Stimulated activated CD8-positive, alpha-beta memory T cell treated with anti-CD3 and anti-CD28 coated beads, Interleukin-7, amount 100 ng/mL, for 1 hour (primary cell): ENCODE data around the gene SPINK2.

Experiments
- DNase-seq, 2 donors: peaks; one replicate each; pipeline ENCODE4 v3.0.0-alpha.2; 2020; ENCODE audit warnings: low read depth in 2 of 2

Gene SPINK2

GRCh38 chr4:56821381-56822243, at the start of gene SPINK2:
TSS of gene SPINK2 (minus strand) at chr4:56821701. CDS start at chr4:56821662, 39 bp downstream.
- DNase-seq = peak in 1 of 2 donors; percentile 40

DNA sequence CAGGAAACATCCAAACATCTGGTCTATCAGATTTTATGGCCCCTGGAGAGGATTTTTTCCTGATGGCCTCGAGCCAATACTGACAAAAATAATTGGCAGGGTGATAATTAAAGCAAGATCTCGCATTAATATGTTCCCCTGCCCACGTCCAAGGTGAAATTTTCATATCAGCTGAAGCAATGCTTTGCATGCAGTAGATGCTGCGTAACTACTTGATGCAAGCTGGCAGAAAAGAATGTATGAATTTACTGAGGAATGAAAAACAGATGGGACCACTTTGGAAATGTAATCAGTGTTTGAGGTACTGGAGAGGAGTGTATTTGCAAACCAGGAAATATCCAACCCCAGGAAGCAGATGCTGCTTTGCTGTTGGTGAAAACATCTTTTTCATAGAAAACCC, 49.4 kb upstream of the SPINK2 start:
- DNase-seq = no peak

DNA sequence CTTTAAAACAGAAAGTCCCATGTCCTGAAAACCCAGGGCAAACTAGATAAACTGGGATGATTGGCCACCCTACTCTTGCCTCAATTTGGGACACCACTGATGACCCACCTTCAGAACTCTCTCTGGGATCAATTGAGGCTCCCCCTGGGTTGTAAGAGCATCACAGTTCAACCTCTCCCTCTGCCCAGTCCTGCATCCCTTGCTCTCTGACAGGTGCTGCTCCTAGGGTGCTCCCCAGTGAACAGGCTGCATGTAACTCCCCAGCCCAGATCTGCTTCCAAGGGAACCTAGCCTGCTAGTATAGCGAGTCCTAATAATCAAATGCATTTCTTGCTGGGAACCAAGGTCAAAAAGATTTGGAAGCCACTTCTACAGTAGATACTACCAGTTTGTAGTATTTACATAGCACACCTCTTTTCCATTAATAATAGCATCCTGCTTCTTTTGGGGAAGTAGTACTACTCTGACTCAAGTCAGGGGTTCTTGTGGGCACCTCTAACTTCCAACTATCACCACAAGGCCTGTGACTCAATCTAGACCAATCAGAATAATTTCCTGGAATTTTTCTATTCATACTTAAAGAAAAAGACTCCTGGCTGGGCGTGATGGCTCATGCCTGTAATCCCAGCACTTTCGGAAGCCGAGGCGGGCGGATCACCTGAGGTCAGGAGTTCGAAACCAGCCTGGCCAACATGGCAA, 42.1 kb upstream of the SPINK2 start:
- DNase-seq = no peak

- no peak for DNase-seq
Measured at GRCh38 chr4:56861360-56861759, 39.9 kb upstream of the SPINK2 start.

DNA sequence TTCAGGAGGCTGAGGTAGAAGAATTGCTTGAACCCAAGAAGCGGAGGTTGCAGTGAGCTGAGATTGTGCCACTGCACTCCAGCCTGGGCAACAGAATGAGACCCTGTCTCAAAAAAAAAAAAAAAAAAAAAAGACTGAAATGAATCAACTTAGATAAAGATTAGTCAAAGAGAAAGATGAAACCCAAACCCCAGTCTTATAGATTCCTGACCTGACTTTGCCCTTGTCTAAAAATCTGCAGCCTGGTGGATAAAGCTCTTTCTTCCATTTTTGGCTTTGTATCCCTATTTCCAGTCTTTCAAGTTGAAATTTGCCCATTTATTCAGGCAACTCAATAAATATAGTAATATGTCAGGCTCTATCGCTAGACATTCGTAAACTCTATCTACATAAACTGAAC, 39.3 kb upstream of the SPINK2 start:
- DNase-seq = no peak

- DNase-seq = no peak
Measured at GRCh38 chr4:56859841-56860240, 38.3 kb upstream of the SPINK2 start.

GRCh38 chr4:56857601-56858309, 36.3 kb upstream of the SPINK2 start:
- DNase-seq = no peak

DNA sequence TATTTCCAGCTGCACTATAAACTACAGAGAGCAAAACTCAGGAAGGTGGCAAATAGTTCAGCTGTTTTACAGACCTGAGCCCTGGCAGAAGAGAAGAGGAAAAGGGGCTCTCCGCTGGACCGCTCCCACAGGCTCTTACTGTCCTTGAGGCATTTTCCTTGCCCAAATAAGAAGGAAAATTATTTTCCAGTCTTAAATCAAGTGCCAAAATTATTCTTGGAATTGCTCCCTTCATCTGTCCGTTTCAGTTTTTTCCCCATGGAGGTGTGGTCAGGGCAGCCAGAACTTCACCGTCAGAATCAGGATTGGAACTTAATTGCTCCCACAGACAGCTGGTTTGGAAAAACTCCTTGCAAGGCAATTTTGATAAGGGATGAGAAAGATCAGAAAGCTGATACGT, 35.2 kb upstream of the SPINK2 start:
- DNase-seq = no peak

GRCh38 chr4:56850910-56851309, 29.4 kb upstream of the SPINK2 start:
- no peak for DNase-seq

- no peak for DNase-seq
Measured at GRCh38 chr4:56844802-56845580, 23.5 kb upstream of the SPINK2 start.

GRCh38 chr4:56843421-56843899, 22.0 kb upstream of the SPINK2 start:
- DNase-seq = no peak

DNA sequence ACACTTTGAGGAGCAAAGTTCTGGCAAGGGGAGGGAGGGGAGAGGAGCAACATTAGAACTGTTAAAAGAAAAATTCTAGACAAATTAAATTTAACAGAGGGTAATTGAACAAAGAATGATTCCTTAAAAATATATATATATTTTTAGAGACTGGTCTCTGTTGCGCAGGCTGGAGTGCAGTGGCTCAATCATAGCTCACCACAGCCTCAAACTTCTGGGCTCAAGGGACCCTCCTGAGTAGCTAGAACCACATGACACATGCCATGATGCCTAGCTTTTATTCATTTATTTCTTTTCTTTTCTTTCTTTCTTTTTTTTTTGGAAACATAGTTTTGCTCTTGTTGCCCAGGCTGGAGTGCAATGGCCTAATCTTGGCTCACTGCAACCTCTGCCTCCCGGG, 19.1 kb upstream of the SPINK2 start:
- DNase-seq = no peak

- DNase-seq = no peak
Measured at GRCh38 chr4:56828784-56829535, 7.5 kb upstream of the SPINK2 start.

- DNase-seq = no peak
Measured at GRCh38 chr4:56823933-56824600, 2.6 kb upstream of the SPINK2 start.

DNA sequence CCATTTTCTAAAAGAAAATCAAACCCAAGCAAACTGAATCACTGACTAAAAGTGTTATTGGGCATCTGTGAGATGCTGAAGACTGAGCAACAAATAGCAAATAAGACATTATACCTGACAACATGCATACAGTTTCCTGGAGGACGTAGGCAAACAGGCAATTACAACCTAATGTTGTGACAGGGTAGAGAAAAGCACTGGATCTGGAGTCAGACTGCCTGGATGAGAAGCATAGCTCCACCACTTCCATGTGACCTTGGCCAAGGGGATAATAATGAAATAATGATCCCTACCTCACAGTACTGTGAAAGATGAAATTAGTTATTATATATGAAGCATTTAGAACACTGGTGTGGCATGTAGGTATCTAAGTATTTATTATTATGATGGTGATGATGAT, 2.7 kb downstream of the SPINK2 start:
- DNase-seq = no peak

DNA sequence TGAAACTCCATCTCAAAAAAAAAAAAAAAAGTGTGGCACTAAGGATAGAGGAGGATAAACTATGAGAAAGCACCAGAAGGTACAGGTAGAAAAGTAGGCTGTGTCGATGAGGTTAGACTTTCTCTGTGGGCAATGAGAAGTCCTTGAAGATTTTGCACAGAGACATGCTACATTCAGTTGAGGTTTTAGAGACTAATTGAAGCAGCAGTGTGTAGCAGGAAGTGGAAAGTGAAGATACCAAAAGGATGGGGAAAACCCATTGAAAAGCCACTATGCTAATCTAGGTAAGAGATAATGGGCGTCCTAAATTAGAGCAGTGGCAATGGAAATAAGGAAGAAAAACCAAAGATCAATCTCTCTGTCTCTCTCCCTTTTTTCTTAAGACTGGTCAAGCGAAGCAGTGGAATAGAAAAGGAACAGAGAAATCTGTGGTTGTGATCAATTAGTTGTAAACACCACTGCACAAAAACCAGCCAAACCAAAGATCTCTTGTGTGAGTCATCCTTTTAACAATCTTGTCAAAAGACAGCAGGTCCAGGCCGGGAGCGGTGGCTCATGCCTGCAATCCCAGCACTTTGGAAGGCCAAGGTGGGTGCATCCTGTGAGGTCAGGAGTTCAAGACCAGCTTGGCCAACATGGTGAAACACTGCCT, 3.5 kb downstream of the SPINK2 start:
- DNase-seq = no peak

DNA sequence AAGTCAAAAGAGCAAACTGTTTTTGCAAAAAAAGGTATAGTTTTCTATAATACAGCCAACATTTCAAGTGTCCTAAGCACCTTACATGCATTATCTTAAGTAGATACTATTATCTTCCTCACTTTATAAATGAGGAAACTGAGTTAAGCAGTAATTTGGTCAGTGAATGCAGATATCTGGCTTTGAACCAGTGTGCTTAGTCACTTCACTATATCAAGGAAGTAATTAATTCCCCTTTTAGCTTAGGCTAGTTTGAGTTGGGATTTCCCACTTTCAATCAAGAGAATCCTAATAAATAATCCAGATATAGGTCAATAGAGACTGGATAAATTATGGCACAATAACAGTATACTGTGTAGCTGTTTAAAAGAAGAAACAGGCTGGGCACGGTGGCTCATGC, 14.8 kb downstream of the SPINK2 start:
- DNase-seq = no peak

GRCh38 chr4:56804551-56804950, 16.9 kb downstream of the SPINK2 start:
- no peak for DNase-seq

GRCh38 chr4:56803471-56803870, 18.0 kb downstream of the SPINK2 start:
- no peak for DNase-seq
